ENCODE data around the gene POMGNT1. TPM values are rescaled to one million over a fixed set of nuclear protein-coding genes. Genes with fewer than 3 reads are reported as not detected.

Gene POMGNT1
- polyA plus RNA-seq, 4 donors = 57.4 to 99.2 (median 71.4) TPM

GRCh38 chr1:46183926-46184557, 14.2 kb downstream of the POMGNT1 start:
- DNase-seq (ENCODE audit: low read depth in 4 of 4, low spot score in 3 of 4) = no peak

GRCh38 chr1:46183079-46183847, 15.0 kb downstream of the POMGNT1 start:
- DNase-seq (ENCODE audit: low read depth in 4 of 4, low spot score in 3 of 4) = no peak

GRCh38 chr1:46181343-46182260, 16.6 kb downstream of the POMGNT1 start:
- no peak for DNase-seq (ENCODE audit: low read depth in 4 of 4, low spot score in 3 of 4)

GRCh38 chr1:46180082-46180616, 18.1 kb downstream of the POMGNT1 start:
- DNase-seq (ENCODE audit: low read depth in 4 of 4, low spot score in 3 of 4) = no peak

- DNase-seq (ENCODE audit: low read depth in 4 of 4, low spot score in 3 of 4) = peak in 2 of 4 donors; percentile 79
Measured at GRCh38 chr1:46179138-46180081, 18.8 kb downstream of the POMGNT1 start.

GRCh38 chr1:46176211-46176865, 21.9 kb downstream of the POMGNT1 start, which contains the start of gene P3R3URF:
TSS of gene P3R3URF (minus strand) at chr1:46176488. CDS start at chr1:46176471, 17 bp downstream.
- no peak for DNase-seq (ENCODE audit: low read depth in 4 of 4, low spot score in 3 of 4)

GRCh38 chr1:46175243-46175642, 23.0 kb downstream of the POMGNT1 start:
- no peak for DNase-seq (ENCODE audit: low read depth in 4 of 4, low spot score in 3 of 4)

- no peak for DNase-seq (ENCODE audit: low read depth in 4 of 4, low spot score in 3 of 4)
Measured at GRCh38 chr1:46174448-46175231, 23.6 kb downstream of the POMGNT1 start, which contains the start of gene TSPAN1. TSS of gene TSPAN1 (plus strand) at chr1:46175087. CDS start at chr1:46181108, 6,021 bp downstream.

GRCh38 chr1:46173361-46173856, 24.8 kb downstream of the POMGNT1 start:
- DNase-seq (ENCODE audit: low read depth in 4 of 4, low spot score in 3 of 4) = no peak

GRCh38 chr1:46172321-46172720, 25.9 kb downstream of the POMGNT1 start:
- no peak for DNase-seq (ENCODE audit: low read depth in 4 of 4, low spot score in 3 of 4)

GRCh38 chr1:46171871-46172270, 26.4 kb downstream of the POMGNT1 start:
- DNase-seq (ENCODE audit: low read depth in 4 of 4, low spot score in 3 of 4) = no peak

GRCh38 chr1:46171351-46171750, 26.9 kb downstream of the POMGNT1 start:
- DNase-seq (ENCODE audit: low read depth in 4 of 4, low spot score in 3 of 4) = no peak

- DNase-seq (ENCODE audit: low read depth in 4 of 4, low spot score in 3 of 4) = no peak
Measured at GRCh38 chr1:46169811-46170454, 28.3 kb downstream of the POMGNT1 start.

GRCh38 chr1:46168477-46168876, 29.8 kb downstream of the POMGNT1 start:
- no peak for DNase-seq (ENCODE audit: low read depth in 4 of 4, low spot score in 3 of 4)

GRCh38 chr1:46166521-46167462, 31.4 kb downstream of the POMGNT1 start:
- no peak for DNase-seq (ENCODE audit: low read depth in 4 of 4, low spot score in 3 of 4)

GRCh38 chr1:46160212-46160611, 38.0 kb downstream of the POMGNT1 start:
- DNase-seq (ENCODE audit: low read depth in 4 of 4, low spot score in 3 of 4) = no peak
